Epithelial cell of esophagus (primary cell): ENCODE results near the gene DRAP1.
A peak's percentile ranks its signal among the peaks of the same experiment; 100 is the strongest.
"Not testable (repeated sequence)": the region's sequence is repeated elsewhere in the genome, so short reads cannot be mapped to it uniquely, and the experiment has no call there.

Experiments used
- DNase-seq: peaks from one replicate; pipeline ENCODE4 v3.0.0; 2010; ENCODE audit warnings: low read depth
- H3K4me3 ChIP-seq: 2 replicates; pipeline ENCODE4 v1.5.1; 2011; ENCODE audit warnings: mild to moderate bottlenecking, low read length, control low read depth
- CTCF ChIP-seq: IDR thresholded peaks from 2 replicates; pipeline ENCODE4 v1.5.1; 2011; ENCODE audit warnings: low read depth, mild to moderate bottlenecking, low read length, control low read depth, inconsistent platforms; ENCODE audit not compliant: insufficient read depth; ENCODE audit errors: missing control alignments

The DRAP1 gene

GRCh38 chr11:65946655-65947054 is 27.4 kb downstream of the DRAP1 start:
- no peak for DNase-seq
- H3K4me3 ChIP-seq = no peak overlapping the region
- TF ChIP-seq CTCF = no peak

- H3K4me3 ChIP-seq = no peak overlapping the region
- DNase-seq = no peak
- no peak for TF ChIP-seq CTCF
These were observed 27.9 kb downstream of the DRAP1 start for GRCh38 chr11:65947133-65947532.

GRCh38 chr11:65947603-65948125 is 28.4 kb downstream of the DRAP1 start:
- no peak for DNase-seq
- TF ChIP-seq CTCF = no peak
- no peak overlapping the region for H3K4me3 ChIP-seq

- not testable (repeated sequence) for DNase-seq
These were observed 31.5 kb downstream of the DRAP1 start for GRCh38 chr11:65950711-65951110.

GRCh38 chr11:65951641-65952040 is 32.4 kb downstream of the DRAP1 start:
- peak; percentile 56 for DNase-seq

More at GRCh38 chr11:65950711-65951110, 31.5 kb downstream of the DRAP1 start:
- not testable (repeated sequence) for H3K4me3 ChIP-seq

GRCh38 chr11:65952052-65952521 is 32.9 kb downstream of the DRAP1 start:
- no peak for TF ChIP-seq CTCF
- DNase-seq = peak; percentile 74
- no peak overlapping the region for H3K4me3 ChIP-seq

More at GRCh38 chr11:65951641-65952040, 32.4 kb downstream of the DRAP1 start:
- H3K4me3 ChIP-seq = not testable (repeated sequence)

GRCh38 chr11:65953471-65953870 is 34.2 kb downstream of the DRAP1 start:
- no peak for TF ChIP-seq CTCF
- H3K4me3 ChIP-seq = no peak overlapping the region
- DNase-seq = no peak

GRCh38 chr11:65954771-65955170 is 35.5 kb downstream of the DRAP1 start:
- TF ChIP-seq CTCF = no peak
- DNase-seq = peak; percentile 83
- no peak overlapping the region for H3K4me3 ChIP-seq
